Heart left ventricle (tissue), 16 donors: ENCODE data around the gene GPR157. TPM values are rescaled to one million over a fixed set of nuclear protein-coding genes. Genes with fewer than 3 reads are reported as not detected.

Experiments used
- ATAC-seq, 4 donors: fragments of 200-7000 bp; cut with Tn5 transposase; one replicate each; pipeline ENCODE4 v1.9.1; 2020 to 2022; ENCODE audit warnings: moderate library complexity in 4 of 4, mild to moderate bottlenecking in 3 of 4, moderate number of reproducible peaks in 1 of 4
- DNase-seq, 5 donors: peaks; one replicate each; pipeline ENCODE4 v3.0.0-alpha.2; 2020
- H3K27ac ChIP-seq, 12 donors: fragments of 200-600 bp; sonication (generic) in 4 of 12; one replicate each; pipeline versions ENCODE4 v1.5.0 to v1.8.0; 2016 to 2022; ENCODE audit warnings: mild to moderate bottlenecking in 2 of 12
- H3K27me3 ChIP-seq, 9 donors: fragments of 200-600 bp; sonication (generic) in 2 of 9; one replicate each; pipeline versions ENCODE4 v1.5.1 to v1.8.0; 2016 to 2022; ENCODE audit warnings: mild to moderate bottlenecking in 3 of 9
- H3K36me3 ChIP-seq, 9 donors: fragments of 200-600 bp; sonication (generic) in 2 of 9; one replicate each; pipeline versions ENCODE4 v1.5.0 to v1.8.0; 2018 to 2022; ENCODE audit warnings: mild to moderate bottlenecking in 2 of 9
- H3K4me1 ChIP-seq, 12 donors: fragments of 200-600 bp; sonication (generic) in 4 of 12; one replicate each; pipeline versions ENCODE4 v1.5.0 to v1.8.0; 2016 to 2022; ENCODE audit warnings: mild to moderate bottlenecking in 3 of 12
- H3K4me3 ChIP-seq, 12 donors: fragments of 200-600 bp; sonication (generic) in 4 of 12; one replicate each; pipeline versions ENCODE4 v1.5.0 to v1.8.0; 2017 to 2022; ENCODE audit warnings: mild to moderate bottlenecking in 9 of 12, moderate library complexity in 4 of 12
- H3K9me3 ChIP-seq, 12 donors: fragments of 200-600 bp; sonication (generic) in 4 of 12; one replicate each; pipeline versions ENCODE4 v1.5.0 to v1.8.0; 2016 to 2022; ENCODE audit warnings: mild to moderate bottlenecking in 1 of 12
- POLR2A ChIP-seq, 2 donors: fragments of 450-650 bp; IDR thresholded peaks; one replicate each; pipeline ENCODE4 v1.6.1; 2017; ENCODE audit warnings: antibody characterized with exemption in 2 of 2, mild to moderate bottlenecking in 2 of 2, moderate library complexity in 2 of 2
- WGBS, 4 donors: extraction: QIAGEN DNeasy Blood & Tissue Kit in 2 of 4; methylation state at CpG; one replicate each; pipeline versions ENCODE4 v1.1.5 to v1.1.7; 2013 to 2018; 5-methylcytosine and 5-hydroxymethylcytosine counted together
- intact Hi-C, 10 donors: fragments of 100-400 bp; cut with DNase I; formaldehyde crosslinking; loops; one replicate each; pipeline versions ENCODE4 v1.11.1 to v1.14.2; 2022
- polyA plus RNA-seq, 2 donors: library from polyadenylated mRNA; stranded (reverse); fragments of 200-250 nt; gene quantifications; one replicate each; pipeline ENCODE4 v1.2.3, GENCODE V29; 2013
- total RNA-seq, 9 donors: library from RNA; depleted of rRNA in 2 of 9; stranded (reverse); fragments of >200 nt in 2 of 9; fragmentation: NEBNext Ultra II Directional in 3 of 9; extraction: Animal tissue kit (Norgen Biotek cat#: 25700) in 3 of 9; gene quantifications; one replicate each; pipeline versions ENCODE4 v1.1.0 to v1.2.4, GENCODE V29; 2016 to 2023
- TF ChIP-seq, protein P1 (sequence below), 12 donors: fragments of 200-600 bp; sonication (generic) in 4 of 12; IDR thresholded peaks; one replicate each; pipeline versions ENCODE4 v1.5.0 to v1.8.0; 2018 to 2022; ENCODE audit warnings: antibody characterized with exemption in 12 of 12, mild to moderate bottlenecking in 5 of 12
- donor health status: ischemic (EF 13 %, LVEDD 7.1; RV severe dilation, severe dysfunction).
- donor health status: healthy with polysubstance abuse.
- donor health status: DM: no; HTN: yes; CAD: no.
- donor health status: DM: no; HTN: no; CAD: no.
- donor health status: ischemic (EF 25% LVEDD 6.9; RV normal size, moderate dysfunction).
- donor health status: ischemic (EF 25% LVEDD 5.7; RV mildly dilated, moderate dysfunction).
- donor health status: healthy.
- donor health status: DM: yes; HTN: yes; CAD: no.
- donor health status: ischemic (EF 35%, LVEDD 5.7; RV mildly dilated, moderate dysfunction).
- donor health status: nonischemic (EF 11% LVEDD 7.7; RV severe dilation, severe dysfunction).
- donor health status: DM: yes; HTN: yes; CAD: no.
- donor health status: PGD.
- donor health status: ischemic (EF 29% LVEDD 5.4; RV normal size, mild dysfunction).
- donor health status: nonischemic (EF 23%, LVEDD 6.1; RV moderate dilation, normal function).

GPR157 gene
- total and polyA plus RNA-seq, 11 donors = 9.2 to 41.8 (median 29.7) TPM

DNA sequence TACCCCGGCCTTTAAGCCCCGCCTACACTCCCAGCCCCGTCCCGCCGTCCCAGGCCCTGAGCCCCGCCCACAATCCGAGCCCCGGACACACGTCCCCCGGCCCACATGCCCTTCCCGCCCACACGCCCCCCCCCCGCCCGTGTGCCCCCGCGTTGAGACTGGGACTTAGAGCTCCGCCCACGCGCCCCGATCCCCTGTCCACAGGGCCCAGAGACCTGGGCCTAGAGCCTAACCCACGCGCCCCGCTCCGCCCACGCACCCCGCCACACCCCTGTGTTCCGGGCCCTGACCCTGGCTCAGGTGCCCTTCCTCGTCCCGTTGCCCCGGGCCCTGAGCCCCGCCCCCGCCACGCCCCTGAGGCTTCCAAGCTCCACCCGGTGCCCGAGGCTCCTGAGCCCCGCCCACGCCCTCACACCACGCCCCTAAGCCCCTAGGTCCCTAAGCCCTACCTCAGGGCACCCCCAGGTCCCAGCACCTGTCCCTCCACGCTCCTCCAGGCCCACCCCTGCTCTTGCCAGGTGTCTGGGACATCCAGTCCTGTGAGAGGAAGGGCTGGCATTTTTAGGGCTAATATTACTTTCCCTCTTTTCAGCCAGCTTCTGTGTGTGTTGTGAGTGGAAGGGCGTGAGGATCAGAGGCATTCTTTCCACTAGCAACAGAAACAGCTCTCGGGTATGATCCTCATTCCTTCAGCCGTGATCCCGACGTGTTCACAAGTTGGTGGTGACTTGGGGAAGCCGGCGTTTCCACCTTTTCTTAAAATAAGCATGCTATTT lies 552 bp upstream of the GPR157 start:
- peak; percentile 84 to 93 (median 91) for DNase-seq
- no peaks in the 10 kb centered on the region for H3K27me3 ChIP-seq
- intact Hi-C loops = loop anchor here in 1 of 10 donors (5.0 kb wide), 1 partner anchor 68 kb away; no protein-coding TSS in a partner anchor
- ATAC-seq = peak; percentile 63 to 78 (median 75)
- peak overlapping the region in 11 of 12 donors; percentile 51 to 90 (median 65) for H3K4me3 ChIP-seq
- peaks cover 0 to 27% (median 13%) of the 10 kb centered on the region in 12 donors for H3K4me1 ChIP-seq
- H3K27ac ChIP-seq = peak overlapping the region; percentile 69 to 92 (median 88)
- 7 to 11% (median 9%) methylated on average over 16 to 46 of the region's 46 CpGs for WGBS, 4 donors
- H3K36me3 ChIP-seq = no peaks in the 10 kb centered on the region
- H3K9me3 ChIP-seq = no peaks in the 10 kb centered on the region
- TF ChIP-seq POLR2A (IDR thresholded peaks at IDR 0.05) = no peak
- TF ChIP-seq, protein P1, sequence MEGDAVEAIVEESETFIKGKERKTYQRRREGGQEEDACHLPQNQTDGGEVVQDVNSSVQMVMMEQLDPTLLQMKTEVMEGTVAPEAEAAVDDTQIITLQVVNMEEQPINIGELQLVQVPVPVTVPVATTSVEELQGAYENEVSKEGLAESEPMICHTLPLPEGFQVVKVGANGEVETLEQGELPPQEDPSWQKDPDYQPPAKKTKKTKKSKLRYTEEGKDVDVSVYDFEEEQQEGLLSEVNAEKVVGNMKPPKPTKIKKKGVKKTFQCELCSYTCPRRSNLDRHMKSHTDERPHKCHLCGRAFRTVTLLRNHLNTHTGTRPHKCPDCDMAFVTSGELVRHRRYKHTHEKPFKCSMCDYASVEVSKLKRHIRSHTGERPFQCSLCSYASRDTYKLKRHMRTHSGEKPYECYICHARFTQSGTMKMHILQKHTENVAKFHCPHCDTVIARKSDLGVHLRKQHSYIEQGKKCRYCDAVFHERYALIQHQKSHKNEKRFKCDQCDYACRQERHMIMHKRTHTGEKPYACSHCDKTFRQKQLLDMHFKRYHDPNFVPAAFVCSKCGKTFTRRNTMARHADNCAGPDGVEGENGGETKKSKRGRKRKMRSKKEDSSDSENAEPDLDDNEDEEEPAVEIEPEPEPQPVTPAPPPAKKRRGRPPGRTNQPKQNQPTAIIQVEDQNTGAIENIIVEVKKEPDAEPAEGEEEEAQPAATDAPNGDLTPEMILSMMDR (IDR thresholded peaks at IDR 0.05) = no peak

DNA sequence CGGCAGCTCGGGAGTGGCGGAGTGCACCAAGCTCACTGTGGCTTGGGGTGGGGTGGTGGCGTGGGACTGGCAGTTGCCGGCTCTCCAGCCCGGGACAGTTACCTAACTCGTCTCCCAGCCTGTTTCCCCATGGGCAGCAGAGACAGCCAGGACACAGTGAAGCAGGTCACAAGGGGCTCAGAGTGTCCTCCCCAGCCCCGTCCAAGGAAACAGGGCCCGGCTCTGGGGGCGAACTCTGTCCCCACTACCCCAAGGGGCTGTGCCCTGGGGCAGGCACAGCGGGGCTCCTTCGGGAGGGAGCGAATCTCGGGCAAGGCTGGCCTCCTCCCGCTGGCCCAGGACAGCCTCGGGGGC lies 759 bp downstream of the GPR157 start:
- peak overlapping the region; percentile 53 to 90 (median 66) for H3K4me3 ChIP-seq
- WGBS, 4 donors = 23 to 40% (median 28%) methylated on average over 9 to 16 of the region's 16 CpGs
- H3K27ac ChIP-seq = peak overlapping the region; percentile 69 to 92 (median 86)
- H3K27me3 ChIP-seq = no peaks in the 10 kb centered on the region
- peaks cover 0 to 30% (median 15%) of the 10 kb centered on the region in 12 donors for H3K4me1 ChIP-seq
- ATAC-seq = peak; percentile 45 to 67 (median 48)
- no peaks in the 10 kb centered on the region for H3K9me3 ChIP-seq
- H3K36me3 ChIP-seq = no peaks in the 10 kb centered on the region
- intact Hi-C loops = loop anchor here in 1 of 10 donors (5.0 kb wide), 1 partner anchor 69 kb away; no protein-coding TSS in a partner anchor
- no peak for TF ChIP-seq POLR2A (IDR thresholded peaks at IDR 0.05)
- TF ChIP-seq, protein P1 (IDR thresholded peaks at IDR 0.05) = no peak
- DNase-seq = peak in 3 of 5 donors; percentile 41 to 68 (median 66)

DNA sequence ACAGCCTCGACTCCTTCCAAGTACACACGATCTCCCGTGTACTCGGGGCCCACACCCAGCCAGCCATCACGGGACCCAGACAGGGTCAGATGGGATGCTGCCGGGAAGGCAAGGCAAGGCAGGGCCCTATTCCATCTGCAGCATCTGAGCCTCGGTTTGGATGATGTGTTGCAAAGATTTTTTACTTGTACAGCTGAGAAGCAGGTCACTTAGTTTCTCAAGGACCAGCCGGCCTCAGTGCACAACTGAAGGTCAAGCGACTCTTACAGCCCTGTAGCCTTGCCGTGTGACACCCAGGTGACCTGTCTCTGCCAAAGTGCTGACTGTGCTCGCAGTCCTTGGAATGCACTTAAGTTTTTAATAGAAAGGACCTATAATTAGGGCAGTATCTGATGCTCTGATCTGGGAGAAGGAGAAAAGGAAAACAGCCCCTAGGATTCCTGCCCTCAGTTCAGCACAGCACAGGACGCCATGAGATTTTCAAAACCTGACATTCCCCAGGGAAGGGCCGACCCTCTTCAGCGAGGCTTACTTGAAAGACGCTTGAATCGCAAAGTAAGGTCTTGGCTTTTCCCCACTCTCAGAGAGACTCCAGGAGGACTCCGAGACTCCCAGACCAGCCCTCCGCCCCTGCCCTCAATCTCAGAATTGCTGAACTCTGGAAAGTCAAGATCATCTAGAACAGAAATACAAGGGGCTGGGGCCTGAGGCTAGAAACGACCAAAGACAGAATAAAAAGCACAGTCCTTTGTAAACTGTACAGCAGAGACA lies 1.3 kb downstream of the GPR157 start:
- DNase-seq (peak in 2 of 5 donors; percentile 29 to 39), ATAC-seq (peak in 3 of 4 donors; percentile 4 to 10 (median 5))
- Histone ChIP-seq H3K9me3 (no peaks in the 10 kb centered on the region), H3K27ac (peak overlapping the region; percentile 69 to 92 (median 86)), H3K4me3 (peak overlapping the region; percentile 53 to 90 (median 66)), H3K4me1 (peaks cover 0 to 34% (median 17%) of the 10 kb centered on the region in 12 donors), H3K36me3 (no peaks in the 10 kb centered on the region), H3K27me3 (no peaks in the 10 kb centered on the region)
- no peak for TF ChIP-seq POLR2A (IDR thresholded peaks at IDR 0.05)
- TF ChIP-seq, protein P1 (IDR thresholded peaks at IDR 0.05) = no peak
- intact Hi-C loops = loop anchor here in 1 of 10 donors (5.0 kb wide), 1 partner anchor 70 kb away; no protein-coding TSS in a partner anchor
- 41 to 48% (median 46%) methylated on average over 19 of the region's 19 CpGs for WGBS, 4 donors
